ENCODE data around the gene LSG1.
"Not testable (repeated sequence)": the region's sequence is repeated elsewhere in the genome, so short reads cannot be mapped to it uniquely, and the experiment has no call there.

LSG1 gene

DNA sequence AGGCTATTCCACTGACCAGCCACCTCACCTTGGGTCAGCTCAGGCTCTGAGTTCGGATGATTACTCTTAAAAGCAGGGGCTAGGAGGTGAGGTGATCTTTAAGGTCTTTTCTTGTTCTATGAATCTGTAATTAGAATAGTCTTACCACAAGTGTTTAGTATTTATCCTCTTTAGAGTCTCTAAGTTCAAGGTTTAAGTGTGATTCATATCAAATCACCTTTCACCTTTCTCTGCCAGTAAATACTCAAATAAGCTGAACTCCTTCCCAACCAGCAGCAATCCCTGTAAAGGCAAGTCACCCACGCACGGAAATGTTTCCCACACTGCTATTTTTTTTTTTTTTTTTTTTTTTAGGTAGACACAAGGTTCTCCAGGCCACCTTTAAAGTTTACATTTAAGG is 24.2 kb downstream of the LSG1 start:
- no peak for DNase-seq

DNA sequence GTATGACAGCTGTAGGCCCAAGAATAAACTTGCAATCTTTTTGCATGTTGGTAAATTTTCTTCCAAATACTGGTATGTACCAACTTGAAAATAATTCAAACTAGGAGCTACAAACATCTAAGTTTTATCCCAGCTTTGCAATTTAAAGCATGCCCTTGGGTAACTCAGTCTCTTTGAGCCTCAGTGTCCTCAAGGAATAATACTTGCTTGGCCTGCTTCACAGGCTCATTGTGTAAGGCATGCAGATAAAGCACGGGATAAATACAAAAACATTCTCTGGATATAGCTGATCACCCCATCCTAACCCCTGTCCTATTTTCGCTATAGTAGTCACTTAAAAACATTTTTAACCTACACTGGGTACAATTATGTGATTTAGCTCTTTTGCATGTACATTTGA is 29.2 kb downstream of the LSG1 start:
- no peak for DNase-seq

DNA sequence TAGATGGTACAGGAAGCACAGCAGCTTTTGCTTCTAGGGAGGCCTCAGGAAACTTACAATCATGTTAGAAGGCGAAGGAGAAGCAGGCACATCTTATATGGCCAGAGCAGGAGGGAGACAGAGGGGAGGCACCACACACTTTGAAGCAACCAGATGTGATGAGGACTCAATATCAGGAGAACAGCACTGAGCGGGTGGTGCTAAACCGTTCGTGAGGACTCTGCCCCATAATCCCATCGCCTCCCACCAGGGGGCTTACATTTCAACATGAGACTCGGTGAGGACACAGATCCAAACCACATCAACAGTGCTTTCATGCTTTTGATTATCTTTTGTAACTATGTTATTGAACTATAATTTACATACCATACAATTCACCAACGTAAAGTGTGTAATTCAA is 31.2 kb downstream of the LSG1 start:
- peak; percentile 35 for DNase-seq

DNA sequence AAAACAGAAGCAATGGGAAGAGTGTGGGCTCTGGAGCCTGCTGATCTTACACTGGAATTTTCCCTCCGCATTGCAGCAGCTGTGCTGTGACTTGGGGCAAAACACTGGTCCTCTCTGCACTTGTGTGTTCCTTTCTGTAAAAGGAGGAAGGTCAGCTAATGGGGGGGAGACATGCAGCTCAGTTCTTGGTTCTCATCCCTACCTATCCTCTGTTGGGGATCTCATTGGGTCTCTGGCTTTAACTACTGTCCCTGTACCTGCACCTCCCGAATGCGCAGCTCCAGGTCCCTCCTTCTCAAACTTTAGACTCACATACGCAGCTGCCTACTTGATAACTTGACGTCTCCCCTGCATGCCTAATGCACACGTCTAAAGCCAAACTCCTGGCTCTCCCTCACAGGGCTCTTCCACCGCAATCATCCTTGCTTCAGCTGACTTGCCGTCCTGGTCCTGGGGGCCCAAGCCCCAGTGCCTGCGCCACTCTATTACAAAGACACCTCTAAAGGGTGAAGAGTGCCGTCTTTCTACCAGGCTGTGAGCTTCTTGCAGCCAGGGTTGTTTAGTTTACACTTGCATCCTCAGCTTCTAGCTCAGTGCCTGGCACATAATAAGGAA is 32.9 kb downstream of the LSG1 start:
- DNase-seq, result no peak

GRCh38 chr3:194637541-194638400 is 34.2 kb downstream of the LSG1 start:
- no peak for DNase-seq

DNA sequence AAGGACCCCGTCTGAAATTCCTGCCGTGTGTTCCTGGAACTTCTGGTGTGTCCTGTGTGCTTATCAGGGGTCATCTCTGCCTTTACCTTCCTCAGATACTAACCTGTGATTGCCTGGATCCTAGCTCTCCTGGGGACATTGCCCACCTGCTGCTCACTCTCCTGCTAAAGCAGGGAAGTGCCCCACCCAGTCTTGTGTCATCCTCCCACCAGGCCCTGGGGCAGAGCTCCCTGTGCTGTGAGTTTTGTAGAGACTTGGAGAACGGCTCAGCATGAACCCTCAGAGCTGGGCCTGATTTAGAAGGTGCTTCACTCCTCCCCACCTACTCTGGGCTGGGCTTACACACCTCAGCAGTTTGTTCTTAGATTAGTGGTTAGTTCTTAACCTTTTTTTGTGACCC is 34.9 kb downstream of the LSG1 start:
- no peak for DNase-seq

- peak; percentile 63 for DNase-seq
Measured at GRCh38 chr3:194633349-194634004, 38.5 kb downstream of the LSG1 start, which contains the start of gene TMEM44. Gene TMEM44, minus strand, starts transcription at chr3:194633419. Its CDS starts 204 bp downstream, at chr3:194633215.

GRCh38 chr3:194632809-194633348 is 39.1 kb downstream of the LSG1 start:
- no peak for DNase-seq

DNA sequence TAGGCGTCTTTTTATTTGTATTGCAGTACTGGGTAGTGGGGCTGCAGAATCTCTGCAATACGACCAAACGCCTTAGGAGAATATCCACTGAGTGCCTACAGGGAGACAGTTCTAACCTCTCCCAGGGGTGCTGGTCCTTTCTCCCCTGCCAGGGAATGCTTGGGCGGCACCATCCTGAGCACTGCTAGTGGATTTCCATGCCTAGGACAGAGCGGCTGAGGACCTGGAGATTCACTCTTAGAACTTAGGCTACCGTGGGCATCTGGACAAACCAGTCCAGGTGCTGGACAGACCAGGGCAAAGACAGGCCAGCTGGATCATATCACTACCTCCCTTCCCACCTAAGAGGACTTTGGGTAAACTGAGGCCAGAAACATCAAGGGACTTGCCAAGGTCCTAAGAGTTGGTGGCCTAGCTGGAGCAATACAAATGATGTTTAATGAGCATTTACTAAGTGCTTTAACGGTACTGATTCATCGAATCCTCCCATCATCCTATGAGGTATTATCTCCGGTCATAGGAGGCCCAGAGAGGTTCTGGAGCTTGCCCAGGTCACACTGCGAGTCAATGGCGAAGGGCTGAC is 39.7 kb downstream of the LSG1 start:
- no peak for DNase-seq

DNA sequence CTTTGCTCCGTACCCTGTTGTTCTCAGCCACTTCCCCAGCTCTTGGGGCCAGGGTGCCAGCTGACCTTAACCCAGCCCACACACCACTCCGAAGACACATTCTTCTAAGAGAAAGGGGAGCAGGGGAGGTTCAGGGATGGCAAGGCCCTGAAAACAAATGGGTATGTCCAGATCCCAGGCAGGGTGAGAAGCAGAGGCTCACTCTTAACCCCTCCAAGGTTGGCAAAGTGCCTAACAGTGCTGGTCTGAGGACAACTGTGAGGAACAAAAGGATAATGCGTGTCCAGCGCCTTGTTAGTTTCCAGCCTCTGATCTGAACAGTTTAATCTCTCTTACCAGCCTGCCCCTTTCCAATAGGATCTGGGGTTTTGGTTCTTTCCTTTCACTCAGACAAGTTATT is 40.3 kb downstream of the LSG1 start:
- no peak for DNase-seq

GRCh38 chr3:194630681-194631080 is 41.3 kb downstream of the LSG1 start:
- not testable (repeated sequence) for DNase-seq

DNA sequence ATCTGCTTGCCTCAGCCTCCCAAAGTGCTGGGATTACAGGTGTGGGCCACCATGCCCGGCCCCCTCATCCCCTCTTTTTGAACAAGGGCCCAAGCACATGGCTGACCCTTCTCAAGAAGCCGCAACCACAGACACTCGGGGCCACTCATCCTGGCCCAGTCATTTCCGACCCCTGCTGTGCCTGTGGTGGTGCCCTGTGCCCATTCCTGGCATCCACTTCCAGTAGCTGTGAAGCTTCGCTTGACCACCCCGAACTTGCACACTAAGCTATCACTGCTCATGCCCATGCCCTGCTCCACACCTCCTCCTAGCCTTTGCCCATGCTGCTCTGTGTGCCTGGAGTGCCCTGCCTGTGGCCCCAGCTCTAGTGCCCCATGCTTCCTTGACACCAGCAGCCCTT is 47.0 kb downstream of the LSG1 start:
- DNase-seq, result no peak

DNA sequence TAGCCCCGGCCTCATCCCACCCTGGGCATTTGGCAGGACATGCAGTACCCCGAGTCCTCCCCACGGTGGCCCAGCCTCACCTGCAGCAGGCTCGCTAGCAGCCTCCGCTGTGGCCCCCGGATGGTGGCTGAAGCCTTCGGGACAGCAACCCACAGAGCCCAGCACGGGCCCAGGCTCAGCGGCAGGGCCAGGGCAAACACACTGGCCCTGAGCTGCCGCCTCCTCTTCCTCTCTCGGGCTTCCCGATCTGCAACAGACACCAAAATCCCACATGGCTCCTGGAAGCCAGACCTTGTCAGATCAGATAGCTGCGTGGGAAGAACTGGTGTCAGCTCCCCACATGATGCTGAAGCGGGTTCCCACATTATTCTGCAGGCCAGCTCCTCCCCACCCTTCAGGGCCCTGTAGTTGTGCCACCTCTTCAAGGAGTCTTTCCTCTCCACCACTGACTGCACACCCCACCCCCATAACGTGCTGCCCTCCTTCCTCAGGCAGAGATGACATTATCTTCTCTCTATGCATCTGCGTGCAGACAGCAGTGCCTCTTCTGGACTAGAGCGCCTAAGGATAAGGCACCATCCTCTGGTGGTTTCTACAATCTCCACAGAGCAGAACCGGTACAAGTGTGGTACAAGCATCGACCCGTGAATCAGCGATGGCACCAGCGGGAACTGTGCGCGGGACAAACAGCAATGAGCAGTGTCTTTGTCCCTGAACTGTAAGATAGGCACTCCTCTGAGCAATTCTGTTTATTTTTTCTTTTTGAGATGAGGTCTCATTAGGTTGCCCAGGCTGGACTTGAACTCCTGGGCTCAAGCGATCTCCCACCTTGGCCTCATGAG is 48.3 kb downstream of the LSG1 start:
- DNase-seq, result no peak

GRCh38 chr3:194622621-194623340 is 49.2 kb downstream of the LSG1 start:
- DNase-seq, result no peak

DNA sequence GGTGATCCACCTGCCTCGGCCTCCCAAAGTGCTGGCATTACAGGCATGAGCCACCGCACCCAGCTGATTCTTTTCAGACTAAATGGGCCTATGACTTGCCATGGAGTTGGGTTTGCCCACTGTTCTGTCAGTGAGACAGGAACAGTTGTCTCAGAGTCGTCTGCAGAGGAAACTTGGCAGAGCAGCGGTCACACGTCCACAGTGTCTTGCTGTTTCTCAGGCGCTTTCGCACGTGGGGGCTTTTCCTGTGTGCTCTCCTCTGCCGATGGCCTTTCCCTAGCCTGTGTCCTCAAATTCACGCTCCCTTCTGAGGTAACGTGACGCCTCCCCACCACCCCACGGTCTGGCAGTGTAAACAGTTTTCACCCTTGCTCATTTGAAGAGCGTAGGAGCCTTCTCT is 50.0 kb downstream of the LSG1 start:
- DNase-seq, result no peak

- DNase-seq, result no peak
Measured at GRCh38 chr3:194620196-194620595, 51.8 kb downstream of the LSG1 start.

DNA sequence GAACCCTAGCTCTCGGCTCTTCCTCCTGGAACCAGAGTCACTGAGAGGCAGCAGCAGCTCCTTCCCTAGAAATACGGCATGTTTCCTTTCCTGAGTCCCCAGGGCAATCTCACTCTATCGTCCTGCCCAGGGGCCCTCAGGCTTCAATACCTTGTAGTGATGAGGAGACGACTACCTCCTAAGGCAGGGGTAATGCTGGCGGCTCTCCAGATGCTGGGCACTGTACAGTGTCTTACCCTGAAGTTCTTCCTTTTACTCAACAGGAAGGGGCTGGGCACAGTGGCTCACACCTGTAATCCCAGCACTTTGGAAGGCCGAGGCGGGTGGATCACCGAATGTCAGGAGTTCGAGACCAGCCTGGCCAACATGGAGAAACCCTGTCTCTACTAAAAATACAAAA is 52.2 kb downstream of the LSG1 start:
- no peak for DNase-seq

DNA sequence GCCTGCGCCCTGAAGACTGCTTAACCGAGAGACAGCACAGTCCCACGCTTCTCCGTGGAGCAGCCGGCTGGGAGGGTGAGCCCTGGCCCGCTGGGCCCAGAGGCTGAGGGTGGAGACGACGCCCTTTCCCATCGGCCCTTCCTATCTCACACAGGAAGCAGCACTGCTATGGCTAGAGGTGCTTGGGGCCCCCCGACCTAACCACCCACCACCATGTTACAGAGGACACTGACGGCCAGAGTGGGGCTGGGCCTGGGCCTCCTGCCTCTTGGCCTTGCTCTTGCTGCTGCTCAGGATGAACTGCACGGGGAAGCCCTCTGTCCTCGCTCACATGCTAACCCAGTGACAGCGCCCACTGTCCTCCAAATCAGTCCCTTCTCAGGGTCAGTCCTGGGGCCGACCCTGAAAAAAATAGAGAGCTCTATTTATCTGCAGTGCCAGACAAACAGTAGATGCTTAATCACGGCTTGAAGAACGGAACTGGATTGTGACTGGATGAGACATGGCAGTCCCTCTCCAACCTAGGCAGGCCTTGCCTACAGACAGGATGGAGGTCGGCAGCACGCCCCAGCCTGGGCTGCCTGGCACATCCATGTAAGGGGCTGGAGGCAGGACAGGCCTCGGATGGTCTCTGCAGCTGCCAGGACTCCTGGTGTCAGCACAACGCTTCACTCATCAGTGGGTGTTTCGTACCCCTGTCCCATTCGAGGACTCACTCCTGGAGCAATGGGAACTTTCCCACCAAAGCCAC is 53.0 kb downstream of the LSG1 start:
- no peak for DNase-seq

- DNase-seq, result no peak
Measured at GRCh38 chr3:194617827-194618226, 54.2 kb downstream of the LSG1 start.

GRCh38 chr3:194617143-194617671 is 54.8 kb downstream of the LSG1 start:
- DNase-seq, result no peak

DNA sequence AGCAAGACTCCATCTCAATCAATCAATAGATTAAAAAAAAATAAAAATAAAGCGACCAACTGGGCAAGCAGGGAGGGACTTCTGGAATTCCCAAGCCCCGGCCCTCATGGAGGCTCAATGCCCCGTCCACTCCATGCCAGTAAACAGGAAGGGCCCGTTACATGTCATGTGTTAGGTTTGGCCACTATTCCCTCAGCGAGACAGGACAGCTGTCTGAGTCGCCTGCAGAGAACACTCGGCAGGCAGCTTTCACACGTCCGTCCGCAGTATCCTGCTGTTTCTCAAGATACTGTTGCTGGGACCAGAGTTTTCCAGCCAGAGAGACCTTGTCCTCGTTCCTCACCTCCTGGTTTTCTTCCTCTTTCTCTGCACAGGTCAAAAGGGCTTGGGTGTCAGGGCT is 56.8 kb downstream of the LSG1 start:
- no peak for DNase-seq
